Smooth muscle cell (in vitro differentiated cells): Measurements from ENCODE around the gene KCTD17. TPM values are rescaled to one million over a fixed set of nuclear protein-coding genes. Genes with fewer than 3 reads are reported as not detected.

Experiments
- DNase-seq: peaks from one replicate; lab custom pipeline; 2025; ENCODE audit not compliant: unreplicated experiment; lab: John Stamatoyannopoulos, UW
- H2AFZ ChIP-seq: fragments of 200-600 bp; sonication (generic); 2 replicates; pipeline ENCODE4 v1.6.0; 2016; ENCODE audit warnings: antibody characterized with exemption, low read depth, mild to moderate bottlenecking
- H3F3A ChIP-seq: fragments of 200-600 bp; sonication (generic); 2 replicates; pipeline ENCODE4 v1.6.0; 2017; ENCODE audit warnings: antibody characterized with exemption, low read depth
- H3K27ac ChIP-seq: fragments of 200-600 bp; sonication (generic); 2 replicates; pipeline ENCODE4 v1.5.1; 2016; ENCODE audit warnings: low read depth, mild to moderate bottlenecking
- H3K27me3 ChIP-seq: fragments of 200-600 bp; sonication (generic); 2 replicates; pipeline ENCODE4 v1.6.1; 2016; ENCODE audit warnings: low read depth, mild to moderate bottlenecking
- H3K36me3 ChIP-seq: fragments of 200-600 bp; sonication (generic); 2 replicates; pipeline ENCODE4 v1.5.1; 2016; ENCODE audit warnings: low read depth
- H3K4me1 ChIP-seq: fragments of 200-600 bp; sonication (generic); 2 replicates; pipeline ENCODE4 v1.5.1; 2016; ENCODE audit warnings: low read depth
- H3K4me2 ChIP-seq: fragments of 200-600 bp; sonication (generic); 2 replicates; pipeline ENCODE4 v1.6.0; 2016; ENCODE audit warnings: mild to moderate bottlenecking
- H3K4me3 ChIP-seq: fragments of 200-600 bp; sonication (generic); 2 replicates; pipeline ENCODE4 v1.5.1; 2016; ENCODE audit warnings: mild to moderate bottlenecking
- H3K79me2 ChIP-seq: fragments of 200-600 bp; sonication (generic); 2 replicates; pipeline ENCODE4 v1.6.0; 2016; ENCODE audit warnings: low read depth, mild to moderate bottlenecking
- H3K9ac ChIP-seq: fragments of 200-600 bp; sonication (generic); 2 replicates; pipeline ENCODE4 v1.6.0; 2016; ENCODE audit warnings: low read depth
- H3K9me3 ChIP-seq: fragments of 200-600 bp; sonication (generic); replicated peaks from 2 replicates; pipeline ENCODE4 v1.5.1; 2016; ENCODE audit warnings: low read depth
- H4K20me1 ChIP-seq: fragments of 200-600 bp; sonication (generic); 2 replicates; pipeline ENCODE4 v1.6.0; 2016; ENCODE audit warnings: low read depth
- CTCF ChIP-seq: fragments of 200-600 bp; sonication (generic); IDR thresholded peaks from 2 replicates; pipeline ENCODE4 v1.5.1; 2017; ENCODE audit warnings: borderline replicate concordance, mild to moderate bottlenecking, antibody characterized with exemption; ENCODE audit not compliant: insufficient read depth, poor library complexity, severe bottlenecking
- WGBS: methylation state at CpG from one replicate; pipeline ENCODE4 v1.1.7; 2016; ENCODE audit warnings: low lambda C conversion rate; 5-methylcytosine and 5-hydroxymethylcytosine counted together
- polyA plus RNA-seq: library from polyadenylated mRNA; unstranded; fragments of >200 nt; fragmentation: Nextera tagmentation; extraction: Ambion mirVana; gene quantifications from 2 replicates; pipeline ENCODE4 v1.2.1, GENCODE V29; 2016
- total RNA-seq: library from RNA; depleted of rRNA; stranded (reverse); fragments of >200 nt; gene quantifications from 2 replicates; pipeline ENCODE4 v1.2.3, GENCODE V29; 2014

Gene KCTD17
- total and polyA plus RNA-seq, 2 experiments from 2014 or later: 20.0 to 36.9 TPM

GRCh38 chr22:37030560-37031281 is 20.8 kb upstream of the KCTD17 start:
- no peak overlapping the region for H3K9ac ChIP-seq
- no peak overlapping the region for H3K4me2 ChIP-seq
- H3K9me3 ChIP-seq: no peaks in the 10 kb centered on the region
- no peak for TF ChIP-seq CTCF
- peaks cover 3% of the 10 kb centered on the region for H3F3A ChIP-seq
- H4K20me1 ChIP-seq: peaks cover 17% of the 10 kb centered on the region
- no peaks in the 10 kb centered on the region for H3K36me3 ChIP-seq
- H2AFZ ChIP-seq: no peak overlapping the region
- H3K27ac ChIP-seq: no peak overlapping the region
- WGBS: 83% methylated on average over 14 of the region's 14 CpGs
- no peaks in the 10 kb centered on the region for H3K27me3 ChIP-seq
- no peak overlapping the region for H3K4me3 ChIP-seq
- DNase-seq: no peak
- H3K4me1 ChIP-seq: no peaks in the 10 kb centered on the region
- H3K79me2 ChIP-seq: no peaks in the 10 kb centered on the region

- Histone ChIP-seq H3K36me3 (no peaks in the 10 kb centered on the region), H3K27ac (no peak overlapping the region), H4K20me1 (peaks cover 7% of the 10 kb centered on the region), H3K9ac (no peak overlapping the region), H2AFZ (no peak overlapping the region), H3K4me3 (no peak overlapping the region), H3K4me2 (no peak overlapping the region), H3K9me3 (no peaks in the 10 kb centered on the region), H3K4me1 (no peaks in the 10 kb centered on the region), H3K79me2 (no peaks in the 10 kb centered on the region), H3K27me3 (no peaks in the 10 kb centered on the region), H3F3A (peaks cover 3% of the 10 kb centered on the region)
- WGBS: 55% methylated on average over 2 of the region's 2 CpGs
- no peak for DNase-seq
- no peak for TF ChIP-seq CTCF
Measured at GRCh38 chr22:37032134-37032534, 19.4 kb upstream of the KCTD17 start.

- Histone ChIP-seq H2AFZ (no peak overlapping the region), H3K4me3 (no peak overlapping the region), H3K36me3 (no peaks in the 10 kb centered on the region), H3F3A (peaks cover 3% of the 10 kb centered on the region), H3K27ac (no peak overlapping the region), H3K79me2 (no peaks in the 10 kb centered on the region), H3K9ac (no peak overlapping the region), H3K9me3 (no peaks in the 10 kb centered on the region), H3K4me2 (no peak overlapping the region), H4K20me1 (peaks cover 4% of the 10 kb centered on the region), H3K27me3 (no peaks in the 10 kb centered on the region), H3K4me1 (no peaks in the 10 kb centered on the region)
- DNase-seq: no peak
- 64% methylated on average over 18 of the region's 18 CpGs for WGBS
- no peak for TF ChIP-seq CTCF
Measured at GRCh38 chr22:37032535-37033460, 18.7 kb upstream of the KCTD17 start.
